ENCODE measurements around the gene VAPA. TPM values are rescaled to one million over a fixed set of nuclear protein-coding genes. Genes with fewer than 3 reads are reported as not detected.

Gene VAPA, protein sequence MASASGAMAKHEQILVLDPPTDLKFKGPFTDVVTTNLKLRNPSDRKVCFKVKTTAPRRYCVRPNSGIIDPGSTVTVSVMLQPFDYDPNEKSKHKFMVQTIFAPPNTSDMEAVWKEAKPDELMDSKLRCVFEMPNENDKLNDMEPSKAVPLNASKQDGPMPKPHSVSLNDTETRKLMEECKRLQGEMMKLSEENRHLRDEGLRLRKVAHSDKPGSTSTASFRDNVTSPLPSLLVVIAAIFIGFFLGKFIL
- total RNA-seq (ENCODE audit: low replicate concordance): 110 and 232 TPM in 2 replicates

GRCh38 chr18:9913526-9914333 is at the start of gene VAPA:
TSS of gene VAPA (plus strand) at chr18:9914016. CDS start at chr18:9914257, 241 bp downstream.

DNA sequence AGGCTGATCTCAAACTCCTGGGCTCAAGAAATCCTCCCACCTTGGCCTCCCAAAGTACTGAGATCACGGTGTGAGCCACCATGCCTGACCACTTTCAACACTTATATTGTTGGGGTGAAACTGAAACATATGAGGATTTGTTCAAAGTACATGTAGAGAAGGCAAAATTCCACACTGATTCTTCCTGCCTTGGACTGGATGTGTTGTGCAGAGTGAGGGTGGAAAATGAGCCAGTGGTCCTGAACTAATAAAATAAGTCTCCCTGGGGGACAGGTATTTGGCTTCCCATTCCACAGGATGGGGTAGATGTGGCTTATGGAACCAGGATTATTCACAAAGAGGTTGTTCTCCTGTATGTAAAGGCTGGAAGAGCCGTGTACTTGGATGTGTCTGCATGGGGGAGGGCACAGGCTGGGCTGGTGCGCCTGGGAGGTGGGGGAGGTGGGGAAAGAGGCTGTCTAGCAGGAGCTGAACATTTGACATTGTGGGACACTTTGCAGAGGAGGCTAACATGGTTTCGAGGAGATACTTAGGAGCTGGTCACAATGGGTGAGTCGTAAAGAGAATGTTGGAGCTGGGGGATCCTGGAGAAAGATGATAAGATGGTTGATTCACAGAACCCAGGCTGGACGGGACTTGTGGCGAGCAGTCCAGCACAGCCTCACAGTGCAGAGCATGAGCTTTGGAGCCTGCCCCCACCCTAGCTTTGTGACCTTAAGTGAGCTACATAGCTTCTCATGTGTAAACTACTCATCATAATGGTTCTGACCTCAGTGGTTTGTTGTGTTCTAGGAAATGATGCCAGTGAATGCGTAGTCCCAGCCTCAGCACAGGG is 28.4 kb upstream of the VAPA start, which contains the start of gene TXNDC2:
TSS of gene TXNDC2 (plus strand) at position 804 of the 835 bp plus-strand sequence. CDS start 708 bp downstream, outside the sequence.

Other genes starting within 250 kb of the VAPA start
- gene RAB31, start 205.7 kb upstream of the VAPA start, total RNA-seq (ENCODE audit: low replicate concordance): 54.3 and 72.1 TPM in 2 replicates
- gene TXNDC2, start 28.0 kb upstream of the VAPA start, total RNA-seq (ENCODE audit: low replicate concordance): not detected in 2 replicates